ENCODE measurements around the gene CSTB.

Gene CSTB

GRCh38 chr21:43754948-43755781 is 20.9 kb downstream of the CSTB start:
- no peak for DNase-seq (ENCODE audit: insufficient read length, low spot score)
- TF ChIP-seq SPI1 (IDR thresholded peaks at IDR 0.05; ENCODE audit: low read depth, low read length) (0 out of 2 replicates have a peak, but pooled peaks have one; percentile 4), PAX5 (IDR thresholded peaks at IDR 0.05; ENCODE audit: insufficient read depth, low read length, severe bottlenecking) (no peak)
- no peak for FAIRE-seq

GRCh38 chr21:43753439-43753799 is 22.7 kb downstream of the CSTB start:
- no peak for DNase-seq (ENCODE audit: insufficient read length, low spot score)
- FAIRE-seq = no peak
- TF ChIP-seq POU2F2 (IDR thresholded peaks at IDR 0.05; ENCODE audit: low read depth, low read length) (no peak), SPI1 (IDR thresholded peaks at IDR 0.05; ENCODE audit: low read depth, low read length) (no peak), POLR2AphosphoS5 (IDR thresholded peaks at IDR 0.05; ENCODE audit: low read depth, low read length) (no peak), PAX5 (IDR thresholded peaks at IDR 0.05; ENCODE audit: insufficient read depth, low read length, severe bottlenecking) (no peak)

- FAIRE-seq (peak; percentile 70), DNase-seq (ENCODE audit: insufficient read length, low spot score) (no peak)
- no peak for TF ChIP-seq TAF1 (IDR thresholded peaks at IDR 0.05; ENCODE audit: low read depth, low read length)
- no peak for TF ChIP-seq SPI1 (IDR thresholded peaks at IDR 0.05; ENCODE audit: low read depth, low read length)
- no peak for TF ChIP-seq POU2F2 (IDR thresholded peaks at IDR 0.05; ENCODE audit: low read depth, low read length)
- TF ChIP-seq POLR2A (IDR thresholded peaks at IDR 0.05; ENCODE audit: low read depth, low read length) = no peak
- no peak for TF ChIP-seq POLR2AphosphoS5 (IDR thresholded peaks at IDR 0.05; ENCODE audit: low read depth, low read length)
- TF ChIP-seq PAX5 (IDR thresholded peaks at IDR 0.05; ENCODE audit: insufficient read depth, low read length, severe bottlenecking) = no peak
These were observed 23.2 kb downstream of the CSTB start for GRCh38 chr21:43752758-43753438.

GRCh38 chr21:43751955-43752591 is 24.0 kb downstream of the CSTB start:
- FAIRE-seq (no peak), DNase-seq (ENCODE audit: insufficient read length, low spot score) (no peak)
- TF ChIP-seq POLR2AphosphoS5 (IDR thresholded peaks at IDR 0.05; ENCODE audit: low read depth, low read length) (no peak), SPI1 (IDR thresholded peaks at IDR 0.05; ENCODE audit: low read depth, low read length) (no peak), PAX5 (IDR thresholded peaks at IDR 0.05; ENCODE audit: insufficient read depth, low read length, severe bottlenecking) (no peak), TAF1 (IDR thresholded peaks at IDR 0.05; ENCODE audit: low read depth, low read length) (no peak), POU2F2 (IDR thresholded peaks at IDR 0.05; ENCODE audit: low read depth, low read length) (no peak), POLR2A (IDR thresholded peaks at IDR 0.05; ENCODE audit: low read depth, low read length) (no peak)

- DNase-seq (ENCODE audit: insufficient read length, low spot score) = no peak
- TF ChIP-seq POLR2AphosphoS5 (IDR thresholded peaks at IDR 0.05; ENCODE audit: low read depth, low read length) = 0 out of 2 replicates have a peak, but pooled peaks have one; percentile 35
- no peak for TF ChIP-seq TAF1 (IDR thresholded peaks at IDR 0.05; ENCODE audit: low read depth, low read length)
- 0 out of 2 replicates have a peak, but pooled peaks have one; percentile 12 for TF ChIP-seq POU2F2 (IDR thresholded peaks at IDR 0.05; ENCODE audit: low read depth, low read length)
- FAIRE-seq = peak; percentile 57
These were observed 25.6 kb downstream of the CSTB start for GRCh38 chr21:43750339-43751033.

GRCh38 chr21:43749651-43750262 is 26.4 kb downstream of the CSTB start:
- no peak for TF ChIP-seq TAF1 (IDR thresholded peaks at IDR 0.05; ENCODE audit: low read depth, low read length)
- no peak for TF ChIP-seq POLR2AphosphoS5 (IDR thresholded peaks at IDR 0.05; ENCODE audit: low read depth, low read length)
- no peak for TF ChIP-seq POU2F2 (IDR thresholded peaks at IDR 0.05; ENCODE audit: low read depth, low read length)
- TF ChIP-seq POLR2A (IDR thresholded peaks at IDR 0.05; ENCODE audit: low read depth, low read length) = no peak
- no peak for TF ChIP-seq SPI1 (IDR thresholded peaks at IDR 0.05; ENCODE audit: low read depth, low read length)
- no peak for TF ChIP-seq PAX5 (IDR thresholded peaks at IDR 0.05; ENCODE audit: insufficient read depth, low read length, severe bottlenecking)
- FAIRE-seq (no peak), DNase-seq (ENCODE audit: insufficient read length, low spot score) (no peak)

- FAIRE-seq = no peak
- no peak for TF ChIP-seq PAX5 (IDR thresholded peaks at IDR 0.05; ENCODE audit: insufficient read depth, low read length, severe bottlenecking)
- no peak for TF ChIP-seq POLR2AphosphoS5 (IDR thresholded peaks at IDR 0.05; ENCODE audit: low read depth, low read length)
- TF ChIP-seq POLR2A (IDR thresholded peaks at IDR 0.05; ENCODE audit: low read depth, low read length) = no peak
- TF ChIP-seq SPI1 (IDR thresholded peaks at IDR 0.05; ENCODE audit: low read depth, low read length) = no peak
- no peak for TF ChIP-seq TAF1 (IDR thresholded peaks at IDR 0.05; ENCODE audit: low read depth, low read length)
- TF ChIP-seq POU2F2 (IDR thresholded peaks at IDR 0.05; ENCODE audit: low read depth, low read length) = no peak
- no peak for DNase-seq (ENCODE audit: insufficient read length, low spot score)
These were observed 27.5 kb downstream of the CSTB start for GRCh38 chr21:43748622-43749021.

- FAIRE-seq = no peak
- TF ChIP-seq POLR2AphosphoS5 (IDR thresholded peaks at IDR 0.05; ENCODE audit: low read depth, low read length) (no peak), TAF1 (IDR thresholded peaks at IDR 0.05; ENCODE audit: low read depth, low read length) (no peak)
- DNase-seq (ENCODE audit: insufficient read length, low spot score) = no peak
These were observed 30.2 kb downstream of the CSTB start for GRCh38 chr21:43745772-43746517.

All from GM12891 (cell line).